GM15510 (cell line): ENCODE data around the gene ZBTB46.

Experiments used
- POLR2A ChIP-seq: IDR thresholded peaks from 3 replicates; pipeline ENCODE4 v1.6.1; 2011; ENCODE audit warnings: borderline replicate concordance; ENCODE audit not compliant: insufficient read length; ENCODE audit errors: extremely low read depth

ZBTB46 gene

DNA sequence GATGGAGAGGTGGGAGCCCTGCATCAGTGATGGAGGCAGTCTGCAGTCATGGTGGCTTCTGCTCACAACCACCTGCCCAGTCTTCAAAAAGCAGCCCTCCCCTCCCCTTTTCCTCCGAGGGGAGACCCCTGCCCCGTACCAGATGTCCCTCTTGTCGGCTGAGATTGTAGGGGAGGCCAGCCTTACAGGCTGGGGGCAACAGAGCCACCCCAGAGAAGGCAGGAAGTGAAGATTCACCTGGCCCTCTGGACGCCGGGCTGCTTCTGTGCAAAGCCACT, 130.1 kb downstream of the ZBTB46 start:
- TF ChIP-seq POLR2A = no peak

- no peak for TF ChIP-seq POLR2A
Observed at GRCh38 chr20:63700199-63701050, 130.6 kb downstream of the ZBTB46 start.

DNA sequence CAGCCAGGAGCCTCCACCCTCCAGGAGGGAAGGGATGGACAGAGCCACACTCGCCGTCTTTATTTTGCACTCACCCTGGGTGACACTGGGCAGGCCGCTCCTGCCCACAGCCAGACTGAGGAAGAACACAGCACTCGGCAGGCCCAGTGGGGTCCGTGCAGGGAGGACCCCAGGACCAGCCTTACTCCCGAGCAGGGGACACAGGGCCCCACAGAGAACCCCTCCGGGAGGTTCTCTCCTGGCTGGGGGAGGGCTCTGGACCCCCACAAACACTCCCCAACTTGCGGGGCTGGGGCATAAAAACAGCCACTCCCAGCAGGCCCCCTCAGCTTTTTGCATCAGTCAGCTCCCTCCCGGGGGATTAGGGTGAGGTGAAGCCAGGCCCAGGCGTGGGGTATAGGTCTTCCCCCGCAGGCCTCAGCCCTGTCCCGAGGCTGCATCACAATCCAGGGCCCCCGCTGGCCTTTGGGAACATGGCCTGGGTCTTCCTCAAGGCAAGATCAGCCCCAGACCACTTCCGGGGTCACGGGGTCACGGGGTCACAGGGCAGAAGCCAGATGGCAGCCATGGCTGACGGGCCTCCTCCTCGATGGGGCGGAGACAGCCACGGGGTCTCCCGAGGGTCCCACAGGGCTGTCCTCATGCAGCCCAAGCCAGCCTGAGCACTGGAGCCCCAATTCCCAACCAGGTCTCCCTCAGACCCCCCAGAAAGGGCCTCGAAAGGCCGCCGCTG, 131.4 kb downstream of the ZBTB46 start:
- no peak for TF ChIP-seq POLR2A

- peak; percentile 11 for TF ChIP-seq POLR2A
Observed at GRCh38 chr20:63698739-63699465, 132.2 kb downstream of the ZBTB46 start.

DNA sequence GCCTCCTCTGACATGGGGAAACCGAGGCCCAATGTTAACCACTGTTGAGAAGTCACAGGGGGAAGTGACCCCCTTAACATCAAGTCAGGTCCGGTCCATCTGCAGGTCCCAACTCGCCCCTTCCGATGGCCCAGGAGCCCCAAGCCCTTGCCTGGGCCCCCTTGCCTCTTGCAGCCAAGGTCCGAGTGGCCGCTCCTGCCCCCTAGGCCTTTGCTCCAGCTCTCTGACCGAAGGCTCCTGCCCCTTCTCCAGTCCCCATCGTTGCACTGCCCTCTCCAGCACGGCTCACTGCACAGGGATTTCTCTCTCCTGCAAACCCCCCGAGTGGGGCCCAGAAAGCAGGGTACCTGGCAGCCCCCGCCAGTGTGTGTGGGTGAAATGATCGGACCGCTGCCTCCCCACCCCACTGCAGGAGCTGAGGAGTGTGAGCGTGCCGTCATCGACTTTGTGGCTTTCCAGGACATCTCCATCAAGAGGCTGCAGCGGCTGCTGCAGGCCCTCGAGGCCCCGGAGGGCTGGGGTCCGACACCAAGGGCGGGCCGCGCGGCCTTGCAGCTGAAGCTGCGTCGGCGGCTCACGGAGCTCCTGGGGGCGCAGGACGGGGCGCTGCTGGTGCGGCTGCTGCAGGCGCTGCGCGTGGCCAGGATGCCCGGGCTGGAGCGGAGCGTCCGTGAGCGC, 133.1 kb downstream of the ZBTB46 start:
- TF ChIP-seq POLR2A = no peak

DNA sequence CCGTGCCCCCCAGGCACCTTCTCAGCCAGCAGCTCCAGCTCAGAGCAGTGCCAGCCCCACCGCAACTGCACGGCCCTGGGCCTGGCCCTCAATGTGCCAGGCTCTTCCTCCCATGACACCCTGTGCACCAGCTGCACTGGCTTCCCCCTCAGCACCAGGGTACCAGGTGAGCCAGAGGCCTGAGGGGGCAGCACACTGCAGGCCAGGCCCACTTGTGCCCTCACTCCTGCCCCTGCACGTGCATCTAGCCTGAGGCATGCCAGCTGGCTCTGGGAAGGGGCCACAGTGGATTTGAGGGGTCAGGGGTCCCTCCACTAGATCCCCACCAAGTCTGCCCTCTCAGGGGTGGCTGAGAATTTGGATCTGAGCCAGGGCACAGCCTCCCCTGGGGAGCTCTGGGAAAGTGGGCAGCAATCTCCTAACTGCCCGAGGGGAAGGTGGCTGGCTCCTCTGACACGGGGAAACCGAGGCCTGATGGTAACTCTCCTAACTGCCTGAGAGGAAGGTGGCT, 133.7 kb downstream of the ZBTB46 start:
- TF ChIP-seq POLR2A = no peak

- no peak for TF ChIP-seq POLR2A
Observed at GRCh38 chr20:63696628-63697356, 134.3 kb downstream of the ZBTB46 start, which contains the start of gene TNFRSF6B. TNFRSF6B (plus strand) TSS chr20:63696652; CDS start chr20:63696768, 116 bp downstream.

DNA sequence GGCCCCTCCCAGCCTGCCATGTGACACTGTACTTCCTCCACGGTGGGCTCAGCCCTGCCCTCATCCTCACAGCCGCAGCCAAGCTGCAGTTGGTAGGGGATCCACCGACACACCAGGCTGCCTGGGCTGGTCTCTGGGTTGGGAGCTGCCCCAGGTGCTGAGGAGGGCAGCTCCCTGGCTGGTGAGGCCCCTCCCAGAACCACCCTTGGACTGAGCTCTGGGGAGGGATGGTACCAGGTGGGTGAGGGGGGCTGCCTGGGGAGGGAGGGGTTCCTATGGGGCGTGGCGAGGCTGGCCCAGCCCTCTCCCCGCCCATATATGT, 134.8 kb downstream of the ZBTB46 start:
- TF ChIP-seq POLR2A = peak; percentile 5

DNA sequence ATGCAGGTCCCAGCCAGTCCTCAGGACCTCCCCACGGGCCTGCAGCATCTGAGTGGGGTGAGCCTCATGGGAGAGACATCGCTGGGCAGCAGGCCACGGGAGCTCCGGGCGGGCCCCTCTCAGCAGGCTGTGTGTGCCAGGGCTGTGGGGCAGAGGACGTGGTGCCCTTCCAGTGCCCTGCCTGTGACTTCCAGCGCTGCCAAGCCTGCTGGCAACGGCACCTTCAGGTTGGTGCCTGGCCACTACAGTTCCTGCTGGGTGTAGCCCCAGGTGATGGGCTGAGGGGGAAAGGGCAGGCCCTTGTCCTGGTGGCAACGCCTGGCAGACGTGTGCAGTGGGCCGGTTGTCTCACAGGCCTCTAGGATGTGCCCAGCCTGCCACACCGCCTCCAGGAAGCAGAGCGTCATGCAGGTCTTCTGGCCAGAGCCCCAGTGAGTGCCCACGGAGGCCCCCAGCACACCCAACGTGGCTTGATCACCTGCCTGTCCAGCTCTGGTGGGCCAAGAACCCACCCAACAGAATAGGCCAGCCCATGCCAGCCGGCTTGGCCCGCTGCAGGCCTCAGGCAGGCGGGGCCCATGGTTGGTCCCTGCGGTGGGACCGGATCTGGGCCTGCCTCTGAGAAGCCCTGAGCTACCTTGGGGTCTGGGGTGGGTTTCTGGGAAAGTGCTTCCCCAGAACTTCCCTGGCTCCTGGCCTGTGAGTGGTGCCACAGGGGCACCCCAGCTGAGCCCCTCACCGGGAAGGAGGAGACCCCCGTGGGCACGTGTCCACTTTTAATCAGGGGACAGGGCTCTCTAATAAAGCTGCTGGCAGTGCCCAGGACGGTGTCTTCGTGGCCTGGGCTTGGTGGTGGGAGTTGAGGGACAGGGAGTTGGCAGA, 135.4 kb downstream of the ZBTB46 start:
- no peak for TF ChIP-seq POLR2A

DNA sequence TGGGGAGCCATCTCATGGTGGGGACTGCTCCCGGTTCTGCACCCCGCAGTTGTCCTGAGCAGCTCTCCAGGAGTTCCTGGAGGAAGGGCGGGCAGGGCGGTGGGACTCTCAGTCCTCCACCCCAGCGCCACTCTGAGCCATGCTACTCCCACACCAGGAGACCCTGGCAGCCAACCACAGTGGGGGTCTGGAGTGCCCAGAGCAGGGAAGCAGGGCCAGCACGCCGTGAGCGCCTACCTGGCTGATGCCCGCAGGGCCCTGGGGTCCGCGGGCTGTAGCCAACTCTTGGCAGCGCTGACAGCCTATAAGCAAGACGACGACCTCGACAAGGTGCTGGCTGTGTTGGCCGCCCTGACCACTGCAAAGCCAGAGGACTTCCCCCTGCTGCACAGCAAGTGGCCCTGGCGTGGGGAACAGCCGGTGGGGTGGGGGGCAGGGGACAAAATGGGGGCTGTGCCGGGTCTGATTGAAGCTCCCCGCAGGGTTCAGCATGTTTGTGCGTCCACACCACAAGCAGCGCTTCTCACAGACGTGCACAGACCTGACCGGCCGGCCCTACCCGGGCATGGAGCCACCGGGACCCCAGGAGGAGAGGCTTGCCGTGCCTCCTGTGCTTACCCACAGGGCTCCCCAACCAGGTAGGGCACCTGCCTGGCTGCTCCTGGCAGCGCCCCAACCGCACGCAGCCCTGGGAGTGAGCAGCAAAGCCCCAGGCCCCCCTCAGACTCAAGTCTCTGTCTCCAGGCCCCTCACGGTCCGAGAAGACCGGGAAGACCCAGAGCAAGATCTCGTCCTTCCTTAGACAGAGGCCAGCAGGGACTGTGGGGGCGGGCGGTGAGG, 136.3 kb downstream of the ZBTB46 start:
- no peak for TF ChIP-seq POLR2A

GRCh38 chr20:63693733-63694583, 137.1 kb downstream of the ZBTB46 start:
- TF ChIP-seq POLR2A = no peak
